CD4-positive, alpha-beta T cell treated with Interferon alpha-2 for 1 hour (primary cell): ENCODE data around the gene LDLRAD4.
"Not testable (repeated sequence)": the region's sequence is repeated elsewhere in the genome, so short reads cannot be mapped to it uniquely, and the experiment has no call there.

Experiments
- DNase-seq, 2 donors: peaks; one replicate each; pipeline ENCODE4 v3.0.0-alpha.2; 2020 to 2022

Gene LDLRAD4

DNA sequence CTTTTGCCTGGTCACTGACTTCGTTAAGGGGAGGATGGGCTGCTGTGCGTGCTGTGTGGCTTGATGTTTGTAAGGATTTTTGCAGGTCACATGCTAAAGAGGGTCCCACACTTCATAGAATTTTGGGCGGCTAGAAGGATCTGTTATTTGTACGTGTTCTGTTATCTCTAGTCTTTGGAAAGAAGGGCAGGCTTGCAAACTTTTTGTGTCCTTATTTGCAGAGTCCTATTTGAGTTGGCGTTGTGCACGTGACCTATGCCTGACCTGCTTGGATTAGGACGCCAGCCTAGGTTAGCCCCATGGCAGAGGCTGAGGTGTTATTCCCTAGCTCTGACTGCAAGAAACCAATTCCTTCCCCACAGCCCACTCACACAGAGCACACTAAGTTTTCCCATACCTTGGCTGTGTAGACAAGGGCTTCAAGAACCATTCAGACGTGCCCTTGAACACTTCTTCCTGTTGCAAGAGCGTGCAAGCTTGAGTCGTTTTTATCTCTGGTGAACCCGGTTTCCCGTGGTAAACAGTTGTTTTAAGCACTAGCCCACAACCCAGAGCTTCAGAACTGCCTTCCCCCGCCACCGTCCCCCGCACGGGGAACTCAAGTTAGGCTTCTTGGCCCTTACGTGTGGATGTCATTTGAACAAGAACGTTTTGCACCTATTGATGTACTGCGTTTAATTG lies 94.6 kb downstream of the LDLRAD4 start:
- peak; percentile 9 to 14 for DNase-seq

DNA sequence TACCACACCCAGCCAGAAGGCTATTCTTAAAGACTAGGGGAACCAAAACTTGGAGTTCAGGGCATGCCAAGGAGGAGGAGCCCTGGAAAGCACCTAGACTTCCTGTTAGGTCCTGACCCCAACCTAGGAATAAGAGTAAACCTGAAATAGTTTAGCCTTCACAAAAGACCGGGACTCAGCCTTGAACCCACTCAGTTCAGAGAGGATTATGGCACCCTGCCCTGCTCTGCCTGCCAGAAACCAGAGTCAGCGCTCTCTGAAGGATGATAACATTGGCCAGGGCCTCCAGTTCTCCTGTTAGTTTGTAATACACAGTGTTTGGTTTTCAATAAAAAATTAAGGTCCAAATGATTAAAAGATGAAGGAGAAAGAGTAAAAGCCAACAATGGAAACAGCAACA lies 96.4 kb downstream of the LDLRAD4 start:
- DNase-seq, result no peak

DNA sequence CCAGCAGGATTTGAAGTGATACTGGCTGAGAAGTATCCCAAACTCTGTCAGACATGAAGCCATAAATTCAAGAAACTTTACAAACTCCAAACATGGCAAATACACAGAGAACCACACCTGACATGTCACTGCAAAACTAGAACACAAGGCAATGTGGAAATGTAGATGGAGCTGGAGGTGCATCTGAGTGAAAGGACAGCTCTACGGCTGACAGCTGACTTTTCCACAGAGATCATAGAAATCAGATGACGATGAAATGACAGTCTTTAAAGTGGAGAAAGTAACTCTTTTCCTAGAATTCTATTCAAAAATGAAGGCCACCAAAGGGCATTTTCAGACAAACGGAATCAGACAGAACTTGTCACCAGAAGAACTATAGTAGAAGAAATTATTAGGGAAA lies 97.5 kb downstream of the LDLRAD4 start:
- no peak for DNase-seq

DNA sequence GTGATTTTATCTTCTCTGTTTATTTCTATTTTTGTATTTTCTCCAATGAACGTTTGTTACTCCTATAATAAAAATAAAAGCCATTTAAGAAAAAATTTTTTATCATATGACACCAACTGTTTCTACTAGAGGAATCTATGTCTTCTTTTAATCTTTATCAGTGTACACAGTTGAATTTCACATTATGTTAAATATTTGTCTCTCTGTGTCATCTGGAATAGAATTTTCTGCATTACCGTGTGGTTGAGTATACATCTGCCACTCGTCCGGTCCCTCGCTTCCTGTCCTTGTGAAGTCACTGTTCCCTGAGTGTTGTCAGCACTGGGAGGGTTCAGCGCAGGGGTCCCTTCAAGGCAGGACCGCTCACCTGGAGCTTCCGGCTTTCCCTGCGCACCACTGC lies 99.2 kb downstream of the LDLRAD4 start:
- DNase-seq, result no peak

DNA sequence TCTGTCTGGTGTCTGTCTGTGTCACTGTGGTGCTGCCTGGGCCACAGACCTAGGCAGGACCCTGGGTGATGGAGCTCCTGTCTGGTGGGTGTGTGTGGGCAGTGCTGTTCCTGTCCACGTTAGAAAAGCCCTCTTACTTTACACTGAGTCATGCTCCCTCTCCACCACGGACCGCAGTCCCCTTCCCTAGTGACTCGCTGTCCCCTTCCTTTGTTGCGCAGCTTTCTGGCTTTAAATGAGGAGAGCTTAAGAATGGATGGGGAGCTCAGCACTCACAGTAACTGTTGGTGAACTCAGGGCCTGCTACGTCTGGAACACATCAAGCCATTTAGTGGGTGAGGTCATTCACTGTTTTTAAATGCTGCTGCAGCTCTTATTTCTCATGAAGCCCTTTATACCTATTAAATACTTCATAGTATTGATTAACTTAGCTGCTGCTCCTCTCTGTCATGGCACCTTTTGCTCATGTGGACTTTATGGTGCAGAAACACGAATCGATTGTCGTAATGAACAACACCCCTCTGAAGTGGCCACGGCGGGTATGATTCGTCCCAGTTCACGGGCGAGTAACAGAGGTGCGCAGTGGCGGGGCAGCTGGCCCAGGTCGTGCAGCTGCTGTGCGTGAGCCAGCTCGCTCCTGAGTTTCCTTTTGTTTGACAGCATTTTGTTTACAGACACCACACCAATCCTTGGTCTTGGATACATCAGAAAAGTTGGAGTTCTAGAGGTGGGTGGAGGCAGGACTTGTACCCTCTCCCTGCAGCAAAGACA lies 100.4 kb downstream of the LDLRAD4 start:
- no peak for DNase-seq

DNA sequence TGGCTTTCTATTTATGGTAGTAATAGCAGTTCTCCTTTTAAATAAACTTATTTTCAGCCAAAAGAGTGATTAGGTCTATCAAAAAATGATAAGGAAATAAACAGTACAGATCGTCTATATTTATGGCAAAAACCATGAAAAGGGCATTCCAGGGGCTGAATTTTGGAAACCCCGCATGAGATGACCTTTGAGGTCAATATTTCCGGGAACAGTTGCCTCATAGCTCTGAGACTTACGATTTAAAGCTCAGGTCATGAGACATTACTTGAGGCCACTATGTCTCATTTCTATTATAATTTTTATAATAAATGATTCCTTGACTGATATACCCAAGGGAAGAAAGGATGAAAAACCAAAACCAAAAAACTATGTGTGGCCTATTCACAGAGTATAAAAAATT lies 101.1 kb downstream of the LDLRAD4 start:
- no peak for DNase-seq

DNA sequence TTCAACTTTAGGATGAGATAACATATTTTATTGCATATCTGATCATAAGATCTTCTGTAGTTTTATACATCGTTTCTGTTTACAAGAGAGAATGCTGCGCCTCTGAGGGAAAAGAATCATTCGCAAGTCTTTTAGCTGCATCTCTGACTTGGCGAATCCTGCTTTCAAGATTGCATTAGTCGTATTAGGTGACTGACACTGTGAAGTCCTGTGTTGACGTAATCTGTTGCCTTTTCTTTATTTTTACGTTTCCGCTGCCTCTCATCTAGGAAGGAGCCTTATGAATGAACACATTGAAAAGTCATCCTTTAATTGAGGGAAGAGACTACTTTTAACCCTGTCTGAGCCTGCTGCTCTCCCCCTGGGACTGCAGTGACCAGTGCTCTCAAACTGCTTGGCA lies 101.5 kb downstream of the LDLRAD4 start:
- DNase-seq, result no peak

DNA sequence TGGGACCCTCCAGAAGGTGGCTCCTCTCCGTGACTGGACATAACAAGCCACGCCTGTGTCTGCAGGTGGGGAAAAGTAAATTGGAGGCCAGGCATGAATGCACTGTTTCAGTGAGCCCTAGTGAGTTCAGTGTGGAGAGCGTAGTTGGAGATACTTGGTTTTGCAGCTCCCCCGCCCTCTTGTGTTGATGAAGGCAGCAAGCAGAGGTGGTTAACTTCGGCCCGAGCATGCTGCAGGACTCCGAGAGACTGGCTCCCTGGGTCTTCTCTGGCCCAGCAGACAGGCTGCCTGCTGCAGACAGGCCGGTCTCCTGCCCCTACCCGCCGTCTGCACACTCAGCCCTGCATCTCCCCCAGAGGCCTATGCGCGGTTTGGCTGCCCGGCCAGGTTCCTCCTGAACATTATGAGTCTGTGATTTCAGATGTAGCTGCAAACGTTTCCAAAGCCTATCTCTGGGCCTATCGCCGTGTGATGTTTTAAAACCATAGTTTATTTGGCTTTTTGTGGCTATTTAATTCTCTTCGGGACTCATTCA lies 102.4 kb downstream of the LDLRAD4 start:
- no peak for DNase-seq

DNA sequence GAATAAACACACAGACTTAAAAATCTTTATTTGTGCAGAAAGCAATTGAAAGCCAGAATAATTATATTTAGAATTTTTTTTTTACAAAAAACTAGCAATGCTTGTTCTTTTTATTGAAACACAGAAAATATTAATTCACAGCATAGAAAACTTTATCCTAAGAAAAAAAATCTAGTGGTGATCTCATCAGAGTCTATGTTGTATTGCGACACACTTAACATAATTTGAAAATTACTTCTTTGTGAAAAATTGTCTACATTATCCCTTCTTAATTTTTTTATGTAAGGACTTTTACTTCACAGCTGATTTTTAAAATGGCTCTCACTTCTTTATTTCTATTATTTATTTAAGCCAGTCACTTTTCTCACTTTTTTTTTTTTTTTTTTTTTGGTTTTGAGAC lies 103.4 kb downstream of the LDLRAD4 start:
- DNase-seq, result no peak

DNA sequence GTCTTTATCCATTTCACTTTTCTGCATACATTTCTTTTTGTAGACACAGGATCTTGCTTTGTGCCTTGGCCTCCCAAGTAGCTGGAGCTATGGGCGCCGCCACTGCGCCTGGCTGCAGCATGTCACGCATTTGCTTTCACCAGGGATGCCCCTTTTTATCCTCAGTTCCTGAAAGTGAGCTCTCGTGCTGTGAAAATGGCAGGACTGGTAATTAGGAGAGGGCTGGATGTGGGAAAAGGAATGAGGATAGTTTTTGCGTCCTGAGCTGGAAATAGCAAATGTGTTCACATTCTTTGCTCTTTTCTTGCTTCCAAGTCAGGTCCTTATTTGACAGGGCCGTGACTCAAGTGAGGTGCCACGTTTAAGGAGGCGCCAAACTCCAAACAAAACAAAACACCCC lies 104.6 kb downstream of the LDLRAD4 start:
- DNase-seq, result no peak

DNA sequence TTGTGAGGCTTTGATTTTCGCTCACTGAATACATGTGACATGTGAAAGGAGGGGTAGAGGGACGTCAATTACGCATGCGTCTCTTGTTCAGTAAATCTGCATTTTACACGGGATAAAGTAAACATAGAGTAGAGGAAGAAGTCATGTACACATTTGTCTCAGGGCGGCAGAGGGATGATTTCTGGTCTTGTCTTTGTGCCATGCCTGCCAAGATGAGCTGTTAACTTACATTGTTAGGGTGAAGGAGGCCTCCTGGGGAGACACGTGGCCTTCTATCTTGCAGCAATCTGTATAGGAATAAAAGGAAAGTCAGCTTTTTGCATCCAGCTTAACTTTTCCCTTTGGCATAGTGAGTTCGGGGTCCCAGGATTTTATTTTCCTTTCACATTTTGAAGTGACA lies 106.3 kb downstream of the LDLRAD4 start:
- no peak for DNase-seq

DNA sequence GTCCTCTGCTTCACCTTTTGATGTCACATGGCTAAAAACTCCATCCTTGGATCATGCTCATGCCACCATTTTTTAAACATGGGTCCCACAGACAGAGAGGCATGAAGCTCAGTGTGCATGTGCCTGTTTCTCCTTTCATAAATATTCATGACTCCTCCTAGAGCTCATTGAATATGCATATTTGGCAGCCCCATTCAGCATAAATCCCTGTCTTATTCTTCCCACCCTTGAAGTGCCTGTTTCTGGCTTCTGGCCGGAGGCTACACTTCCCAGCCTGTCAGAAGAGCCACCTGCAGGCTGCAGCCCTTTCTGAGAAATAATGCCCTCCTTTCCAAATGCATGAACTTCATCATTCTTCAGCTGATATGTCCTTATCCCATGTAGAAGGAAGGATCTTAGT lies 109.7 kb downstream of the LDLRAD4 start:
- DNase-seq, result no peak

DNA sequence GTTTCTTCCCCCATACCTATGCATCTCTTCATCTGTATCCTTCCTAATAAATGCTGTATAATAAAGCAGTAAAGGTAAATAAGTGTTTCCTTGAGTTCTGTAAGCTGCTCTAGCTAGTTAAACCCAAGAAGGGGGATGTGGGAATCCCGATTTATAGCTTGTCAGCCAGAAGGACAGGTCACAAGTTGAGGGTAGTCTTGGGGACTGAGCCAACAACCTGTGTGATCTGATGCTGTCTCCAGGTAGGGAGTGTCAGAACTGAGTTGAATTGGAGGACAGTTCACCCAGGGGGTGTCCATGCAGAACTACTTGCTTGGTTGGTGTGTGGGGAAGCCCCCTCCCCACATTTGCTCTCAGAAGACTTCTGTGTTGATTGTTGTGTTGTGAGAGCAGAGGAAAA lies 112.4 kb downstream of the LDLRAD4 start:
- DNase-seq, result no peak

DNA sequence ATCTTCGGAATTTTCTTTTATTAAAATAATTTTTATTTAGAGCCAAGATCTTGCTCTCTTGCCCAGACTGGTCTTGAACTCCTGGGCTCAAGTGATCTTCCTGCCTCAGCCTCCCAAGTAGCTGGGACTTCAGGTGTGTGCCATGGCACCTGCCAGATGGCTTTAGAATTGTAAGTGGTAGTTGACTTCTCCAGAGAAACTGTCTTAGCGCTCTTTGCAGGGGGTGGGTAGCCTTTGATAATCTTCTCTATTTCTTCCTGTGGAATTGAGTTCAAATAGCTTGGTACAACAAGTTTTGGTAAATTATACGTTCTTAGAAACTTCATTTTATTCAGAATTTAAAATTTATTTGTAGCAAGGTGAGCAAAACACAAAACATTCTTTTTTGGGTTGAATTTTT lies 113.3 kb downstream of the LDLRAD4 start:
- DNase-seq, result no peak

DNA sequence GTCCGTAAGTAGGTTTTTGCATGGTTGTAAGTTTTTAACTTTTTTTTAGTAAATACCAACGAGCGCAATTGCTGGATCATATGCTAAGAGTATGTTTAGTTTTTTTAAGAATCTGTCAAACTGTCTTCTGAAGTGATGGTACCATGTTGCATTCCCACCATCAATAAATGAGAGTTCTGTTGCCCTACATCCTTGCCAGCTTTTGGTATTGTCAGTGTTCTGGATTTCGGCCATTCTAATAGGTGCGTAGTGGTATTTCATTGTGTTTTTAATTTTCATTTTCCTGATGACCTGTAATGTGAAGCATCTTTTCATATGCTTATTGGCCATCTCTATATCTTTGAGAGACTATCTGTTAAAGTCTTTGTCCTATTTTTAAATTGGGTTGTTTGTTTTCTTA lies 114.3 kb downstream of the LDLRAD4 start:
- no peak for DNase-seq

DNA sequence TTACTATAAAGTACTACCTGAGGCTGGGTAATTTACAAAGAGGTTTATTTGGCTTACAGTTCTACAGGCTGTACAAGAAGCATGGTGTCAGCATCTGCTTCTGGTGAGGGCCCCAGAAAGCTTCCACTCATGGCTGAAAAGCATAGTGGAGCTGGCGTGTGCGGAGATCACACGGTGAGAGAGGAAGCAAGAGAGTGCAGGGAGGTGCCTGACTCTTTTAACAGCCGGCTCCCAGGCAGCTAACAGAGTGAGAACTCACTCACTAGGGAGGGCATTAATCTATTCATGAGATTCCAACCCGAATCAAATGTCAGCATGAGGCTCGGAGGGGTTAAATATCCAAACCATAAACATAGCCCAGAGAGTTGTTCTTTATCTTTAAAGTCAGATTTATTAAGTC lies 117.3 kb downstream of the LDLRAD4 start:
- no peak for DNase-seq

DNA sequence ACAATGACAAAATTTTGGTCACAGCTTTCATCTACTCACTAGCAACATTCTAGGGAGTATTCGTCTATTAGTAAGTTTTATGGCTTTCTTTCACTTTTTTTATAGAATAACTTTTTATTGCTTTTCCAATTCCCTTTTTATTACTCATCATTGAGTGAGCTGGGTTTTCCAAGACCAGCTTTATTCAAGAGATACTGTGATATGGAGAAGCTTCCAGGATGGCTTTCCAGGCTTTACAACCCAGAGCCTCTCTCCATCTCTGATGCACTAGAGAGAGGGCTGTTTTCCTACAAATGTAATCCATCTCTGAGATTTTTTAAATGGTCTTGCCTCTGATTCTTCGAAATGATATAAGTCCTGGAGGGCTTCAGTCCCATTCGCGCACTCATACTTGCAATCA lies 118.3 kb downstream of the LDLRAD4 start:
- no peak for DNase-seq

DNA sequence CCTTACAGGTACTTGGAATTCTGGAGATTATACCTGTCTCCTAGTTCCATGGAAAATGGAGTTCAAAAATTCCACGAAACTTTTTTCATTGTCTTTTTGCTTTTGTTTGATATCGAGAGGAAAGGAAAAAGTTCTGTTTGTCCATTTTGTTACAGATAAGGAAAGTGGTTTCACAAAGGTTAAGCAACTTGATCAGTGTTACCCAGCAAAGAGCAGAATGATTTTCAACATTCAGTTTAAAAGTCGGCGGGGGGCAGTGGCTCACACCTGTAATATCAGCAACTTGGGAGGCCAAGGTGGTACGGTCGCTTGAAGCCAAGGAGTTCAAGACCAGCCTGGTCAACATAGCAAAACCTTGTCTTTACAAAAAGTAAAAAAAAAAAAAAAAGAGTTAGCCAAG lies 118.8 kb downstream of the LDLRAD4 start:
- no peak for DNase-seq

DNA sequence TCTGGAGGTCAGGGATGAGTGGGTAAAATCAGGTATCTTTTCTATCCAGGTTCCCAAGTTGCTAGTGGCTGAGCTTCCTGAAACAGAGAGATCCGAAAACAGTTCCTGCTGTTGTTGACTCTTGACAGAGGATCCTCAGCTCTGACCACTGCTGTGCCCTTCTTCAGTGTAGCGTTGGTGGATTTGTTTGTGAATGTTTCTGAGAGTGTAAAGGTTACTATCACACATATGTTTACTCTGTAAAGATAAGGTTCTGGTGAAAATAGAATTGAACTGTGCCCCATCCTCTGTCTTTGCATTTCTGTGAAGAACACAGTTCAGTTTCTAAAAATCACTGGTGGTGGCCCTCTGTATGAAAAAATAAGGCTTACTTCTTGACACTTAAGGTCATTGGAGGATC lies 119.8 kb downstream of the LDLRAD4 start:
- no peak for DNase-seq

DNA sequence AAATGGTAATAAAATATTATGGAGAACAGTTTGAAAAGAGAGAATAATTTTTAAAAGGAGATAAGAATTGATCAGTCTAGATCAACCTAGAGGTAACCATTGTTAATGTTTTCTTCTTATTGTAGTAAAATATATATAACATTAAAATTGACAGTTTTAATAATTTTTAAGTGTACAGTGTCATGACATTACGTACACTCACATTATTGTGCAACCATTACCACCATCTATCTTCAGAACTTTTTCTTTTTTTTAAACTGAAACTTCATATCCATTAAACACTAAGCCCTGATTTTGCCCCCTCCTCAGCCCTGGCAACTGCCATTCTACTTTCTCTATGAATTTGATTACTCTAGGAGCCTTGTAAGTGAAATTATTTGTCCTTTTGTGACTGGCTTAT lies 121.1 kb downstream of the LDLRAD4 start:
- DNase-seq, result no peak

DNA sequence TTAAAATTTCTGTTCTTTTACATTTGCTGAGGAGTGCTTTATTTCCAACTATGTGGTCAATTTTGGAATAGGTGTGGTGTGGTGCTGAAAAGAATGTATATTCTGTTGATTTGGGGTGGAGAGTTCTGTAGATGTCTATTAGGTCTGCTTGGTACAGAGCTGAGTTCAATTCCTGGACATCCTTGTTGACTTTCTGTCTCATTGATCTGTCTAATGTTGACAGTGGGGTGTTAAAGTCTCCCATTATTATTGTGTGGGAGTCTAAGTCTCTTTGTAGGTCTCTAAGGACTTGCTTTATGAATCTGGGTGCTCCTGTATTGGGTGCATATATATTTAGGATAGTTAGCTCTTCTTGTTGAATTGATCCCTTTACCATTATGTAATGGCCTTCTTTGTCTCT lies 127.9 kb downstream of the LDLRAD4 start:
- DNase-seq, result not testable (repeated sequence)

DNA sequence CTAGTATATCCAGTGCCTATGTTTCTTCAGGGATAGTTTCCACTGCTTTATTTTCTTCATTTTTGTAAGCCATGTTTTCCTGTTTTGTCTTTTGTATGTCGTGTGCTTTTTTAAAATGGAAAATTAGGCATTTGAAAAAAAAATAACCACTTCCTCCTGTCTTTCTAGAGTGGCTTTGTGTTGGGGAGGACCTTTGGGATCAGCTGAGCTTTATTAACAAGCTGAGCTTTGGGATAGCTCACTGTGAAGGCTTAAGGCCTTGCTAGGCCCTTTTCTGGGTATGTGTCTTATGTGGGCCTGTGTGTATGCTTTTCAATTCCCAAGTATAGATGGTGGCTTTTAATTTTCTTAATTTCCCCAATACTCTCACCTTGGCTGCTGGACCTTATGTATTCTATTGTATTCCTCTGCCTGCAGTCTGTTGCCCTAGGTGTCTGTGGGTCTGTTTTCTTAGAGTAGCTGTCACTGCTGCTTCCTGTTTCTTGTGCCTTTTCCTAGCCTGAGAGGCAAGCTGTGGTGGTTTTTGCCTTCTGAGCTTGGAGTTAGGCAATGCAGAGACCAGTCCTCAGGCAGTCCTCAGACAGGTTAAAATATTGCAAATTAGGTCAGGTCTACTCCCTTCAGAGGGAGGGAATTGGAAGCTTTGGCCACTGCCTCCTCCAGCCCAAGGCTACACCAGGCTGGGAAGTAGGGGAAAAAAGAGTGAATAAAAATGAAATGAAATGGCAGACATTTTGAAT lies 134.7 kb downstream of the LDLRAD4 start:
- DNase-seq, result peak in 1 of 2 donors; percentile 16

DNA sequence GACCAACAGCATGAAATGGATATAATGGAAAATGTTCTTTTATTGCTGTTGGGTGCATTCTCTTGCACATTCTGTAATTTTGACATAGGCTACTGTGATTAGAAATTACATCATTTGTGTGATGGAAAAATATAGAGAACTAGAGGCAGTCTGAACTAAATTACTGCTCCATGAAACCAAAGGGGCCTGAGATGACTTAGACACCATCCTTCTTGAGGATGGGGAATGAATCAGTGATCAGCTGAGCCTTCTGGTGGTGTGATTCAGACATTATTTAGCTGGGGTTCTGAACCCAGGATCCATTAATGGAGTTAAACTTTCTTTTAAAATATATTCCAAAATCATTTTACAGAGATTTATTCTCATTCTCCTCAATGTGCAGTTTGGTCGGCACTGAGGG lies 135.8 kb downstream of the LDLRAD4 start:
- no peak for DNase-seq

DNA sequence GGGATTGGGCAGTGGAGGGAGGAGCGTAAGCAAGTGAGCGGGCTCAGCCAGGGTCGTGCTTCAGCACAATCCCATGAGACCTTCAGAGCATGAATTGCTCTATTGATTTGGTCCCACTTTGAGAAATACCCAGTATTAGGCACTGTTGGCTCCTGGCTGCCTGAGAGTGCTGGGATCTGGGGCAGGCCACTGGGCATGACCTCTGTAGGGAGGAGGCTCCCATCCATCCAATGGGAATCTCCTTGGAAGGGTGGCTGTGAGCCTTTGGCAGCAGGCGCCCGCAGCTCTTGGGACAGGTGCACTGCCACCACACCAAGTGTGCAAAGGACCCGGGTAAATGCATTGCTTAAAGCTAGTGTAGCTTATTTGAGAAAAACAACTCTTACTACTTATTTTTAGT lies 137.5 kb downstream of the LDLRAD4 start:
- no peak for DNase-seq
